NCI-H2107 treated with DMSO at 0.1 percent for 48 hours (cell line): Measurements from ENCODE around the gene SP140L.
"Not testable (repeated sequence)": the region's sequence is repeated elsewhere in the genome, so short reads cannot be mapped to it uniquely, and the experiment has no call there.

Experiments
- DNase-seq: peaks from one replicate; lab custom pipeline; 2025; ENCODE audit not compliant: unreplicated experiment; lab: John Stamatoyannopoulos, UW

SP140L gene

GRCh38 chr2:230323385-230324106, 3.4 kb upstream of the SP140L start:
- no peak for DNase-seq

GRCh38 chr2:230324503-230324902, 2.5 kb upstream of the SP140L start:
- DNase-seq = no peak

- DNase-seq = no peak
Observed at GRCh38 chr2:230325316-230326243, 1.4 kb upstream of the SP140L start.

GRCh38 chr2:230327418-230328154, 593 bp downstream of the SP140L start:
- no peak for DNase-seq

- DNase-seq = no peak
Observed at GRCh38 chr2:230328155-230328458, 1.1 kb downstream of the SP140L start.

GRCh38 chr2:230329946-230330605, 3.1 kb downstream of the SP140L start:
- DNase-seq = no peak

- no peak for DNase-seq
Observed at GRCh38 chr2:230330725-230331124, 3.7 kb downstream of the SP140L start.

GRCh38 chr2:230335461-230335863, 8.5 kb downstream of the SP140L start:
- no peak for DNase-seq

- no peak for DNase-seq
Observed at GRCh38 chr2:230335864-230336506, 9.0 kb downstream of the SP140L start.

GRCh38 chr2:230341936-230342528, 15.0 kb downstream of the SP140L start:
- DNase-seq = not testable (repeated sequence)

- DNase-seq = not testable (repeated sequence)
Observed at GRCh38 chr2:230343041-230343624, 16.1 kb downstream of the SP140L start.

- DNase-seq = no peak
Observed at GRCh38 chr2:230343747-230344146, 16.8 kb downstream of the SP140L start.

GRCh38 chr2:230346465-230346864, 19.5 kb downstream of the SP140L start:
- DNase-seq = no peak

GRCh38 chr2:230346921-230347533, 20.0 kb downstream of the SP140L start:
- no peak for DNase-seq

GRCh38 chr2:230347659-230348305, 20.8 kb downstream of the SP140L start:
- DNase-seq = no peak

GRCh38 chr2:230348787-230349186, 21.8 kb downstream of the SP140L start:
- DNase-seq = no peak

- no peak for DNase-seq
Observed at GRCh38 chr2:230356084-230356483, 29.1 kb downstream of the SP140L start.

- no peak for DNase-seq
Observed at GRCh38 chr2:230358305-230358704, 31.3 kb downstream of the SP140L start.

GRCh38 chr2:230360028-230360427, 33.0 kb downstream of the SP140L start:
- DNase-seq = no peak
